ENCODE results near the gene ZNF746.
"Not testable (repeated sequence)": the region's sequence is repeated elsewhere in the genome, so short reads cannot be mapped to it uniquely, and the experiment has no call there.

Gene ZNF746

DNA sequence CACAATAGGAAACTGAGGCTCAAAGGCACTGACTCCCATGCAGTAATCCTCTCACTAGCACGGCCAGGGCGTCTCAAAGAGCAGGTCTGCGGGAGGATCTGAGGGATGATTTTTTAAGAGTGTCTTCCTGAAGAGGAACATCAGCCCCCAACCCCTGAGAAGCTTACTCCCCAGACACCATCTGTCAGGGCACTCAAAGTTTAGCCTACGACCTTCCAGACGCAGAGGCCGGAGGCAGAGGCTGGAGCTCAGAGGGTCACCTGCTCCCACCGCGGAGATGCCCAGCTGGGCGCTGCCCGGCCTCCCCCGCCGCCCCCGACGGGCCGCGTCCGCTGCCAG, 38.4 kb downstream of the ZNF746 start:
- DNase-seq = no peak

DNA sequence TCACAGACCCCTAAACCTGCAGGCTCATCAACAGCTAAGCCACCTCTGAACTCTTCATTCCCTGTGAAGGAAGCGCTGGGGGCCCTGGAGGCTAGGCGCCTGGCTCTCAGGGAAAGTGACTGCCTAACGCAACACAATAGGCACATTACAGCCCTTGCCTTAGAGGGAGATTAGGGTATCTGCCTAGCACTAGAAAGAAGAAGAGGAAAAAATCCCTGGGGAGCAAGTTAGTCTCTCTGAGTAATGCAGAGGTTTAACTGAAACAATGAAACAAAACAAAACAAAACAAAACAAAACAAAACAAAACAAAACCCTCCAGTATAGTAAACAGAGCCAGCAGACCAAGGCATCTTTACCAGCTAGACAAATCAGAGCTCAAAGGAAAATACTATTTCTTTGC, 39.4 kb downstream of the ZNF746 start:
- DNase-seq = no peak

DNA sequence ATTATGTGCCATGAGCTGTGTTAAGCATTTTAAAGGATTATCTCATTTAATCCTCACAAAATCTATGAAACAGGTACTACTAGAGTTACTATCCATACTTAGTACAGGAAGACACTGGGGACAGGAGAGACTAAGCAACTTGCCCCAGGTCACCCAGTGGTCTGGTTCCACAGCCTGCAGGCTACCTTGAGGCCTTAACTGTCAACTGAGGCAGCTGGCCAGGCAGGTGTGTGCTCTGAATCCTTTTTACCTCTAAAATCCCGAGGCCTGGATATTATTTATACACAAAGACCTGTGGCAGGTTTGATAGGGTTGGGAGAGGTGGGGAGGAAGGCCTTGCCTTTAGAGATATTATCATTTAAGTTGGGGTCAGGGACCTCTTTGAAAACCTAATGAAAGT, 39.8 kb downstream of the ZNF746 start:
- DNase-seq = no peak

DNA sequence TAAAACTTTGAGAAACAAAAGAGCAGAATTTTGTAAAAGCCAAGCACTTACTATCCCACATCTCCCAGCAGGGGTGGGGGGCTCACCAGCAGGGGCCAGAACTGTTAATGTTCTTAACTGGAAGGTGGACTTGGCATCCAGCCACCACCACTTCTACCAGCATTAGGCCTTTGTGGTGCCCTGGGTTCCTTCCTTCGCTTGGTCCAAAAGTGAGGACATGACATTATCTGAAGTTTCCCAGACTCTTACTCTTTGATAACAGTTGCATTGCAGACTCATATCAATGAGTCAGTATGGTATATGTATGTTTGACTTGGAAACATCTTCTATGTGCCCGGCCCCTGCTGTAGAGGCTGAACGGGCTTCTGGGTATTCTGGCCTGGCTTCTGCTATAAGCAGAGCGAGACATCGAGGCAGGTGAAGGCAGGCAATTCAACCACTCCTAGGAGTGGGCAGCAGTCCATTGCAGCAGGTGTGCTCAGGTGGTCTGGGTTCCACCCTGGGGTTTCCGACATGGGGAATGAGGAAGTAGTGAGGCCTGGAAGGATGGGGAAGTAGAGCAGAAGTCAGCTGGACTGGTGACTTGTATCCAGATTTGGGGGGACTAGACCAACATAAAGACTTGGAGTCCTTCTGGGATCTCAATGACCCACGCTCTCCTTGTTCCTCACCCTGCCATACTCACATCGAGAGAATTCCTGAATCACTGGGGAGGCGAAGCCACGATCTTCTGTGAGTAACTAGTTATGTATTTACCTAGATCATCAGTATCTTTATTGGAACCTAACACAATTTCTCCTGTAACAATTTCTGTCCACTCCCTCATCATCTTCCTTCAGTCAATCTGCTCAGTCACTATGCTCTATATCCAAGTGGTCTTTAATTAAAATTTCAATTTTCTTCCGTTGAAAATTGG, 40.8 kb downstream of the ZNF746 start:
- no peak for DNase-seq

DNA sequence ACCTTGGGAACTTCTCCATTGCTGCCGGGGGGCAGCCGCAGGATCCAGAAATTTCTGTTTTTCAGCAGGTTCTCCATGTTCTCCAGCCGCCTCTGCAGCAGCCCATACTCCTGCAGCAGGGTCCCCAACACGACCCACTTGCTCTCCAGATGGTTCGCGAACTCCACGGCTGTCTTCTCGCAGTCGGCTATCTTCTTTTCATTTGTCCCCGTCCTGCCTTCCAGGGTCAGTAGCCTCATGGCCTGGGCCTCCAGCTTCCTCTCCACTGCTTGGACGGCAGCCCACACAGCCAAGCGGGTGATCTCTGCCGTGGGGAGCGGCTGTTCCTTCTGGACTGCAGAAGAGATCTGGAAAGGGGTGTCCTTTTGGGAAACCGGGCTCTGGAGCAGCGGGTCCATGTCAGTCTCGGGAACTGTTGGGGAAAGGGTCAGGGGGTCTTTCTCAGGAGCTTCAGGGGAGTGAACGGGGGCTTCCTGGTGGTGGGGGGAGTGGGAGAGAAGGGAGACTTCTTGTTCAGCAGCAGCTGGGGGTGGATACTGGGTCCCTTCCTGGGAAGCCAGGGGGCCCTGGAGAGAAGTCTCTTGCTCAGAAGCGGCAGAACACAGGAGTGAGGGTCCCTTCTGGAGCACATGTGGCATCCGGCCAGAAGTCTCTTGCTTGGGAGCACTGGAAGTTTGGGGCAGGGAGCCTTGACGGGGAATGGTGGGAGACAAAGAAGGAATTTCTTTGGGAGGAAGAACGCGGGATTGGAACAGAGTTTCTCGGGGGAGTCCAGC, 42.2 kb downstream of the ZNF746 start:
- no peak for DNase-seq

DNA sequence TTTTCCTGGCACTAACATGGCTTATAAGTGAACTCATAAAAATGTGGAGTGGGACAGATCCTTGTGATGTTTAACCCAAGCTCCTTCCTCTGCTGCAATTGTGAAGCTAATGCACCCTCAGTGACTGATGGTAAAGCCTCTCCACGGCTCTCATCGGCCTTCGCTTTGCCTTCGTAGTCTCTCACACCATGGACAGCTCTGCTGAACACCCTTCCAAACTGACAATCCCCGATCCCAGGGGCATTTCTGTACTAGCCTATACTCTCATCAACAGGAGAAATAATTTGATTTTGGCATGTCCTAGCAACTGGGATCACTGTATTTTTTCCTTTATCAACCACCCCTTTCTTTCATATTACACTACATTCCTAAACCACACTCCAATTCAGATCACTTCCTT, 42.9 kb downstream of the ZNF746 start:
- no peak for DNase-seq

DNA sequence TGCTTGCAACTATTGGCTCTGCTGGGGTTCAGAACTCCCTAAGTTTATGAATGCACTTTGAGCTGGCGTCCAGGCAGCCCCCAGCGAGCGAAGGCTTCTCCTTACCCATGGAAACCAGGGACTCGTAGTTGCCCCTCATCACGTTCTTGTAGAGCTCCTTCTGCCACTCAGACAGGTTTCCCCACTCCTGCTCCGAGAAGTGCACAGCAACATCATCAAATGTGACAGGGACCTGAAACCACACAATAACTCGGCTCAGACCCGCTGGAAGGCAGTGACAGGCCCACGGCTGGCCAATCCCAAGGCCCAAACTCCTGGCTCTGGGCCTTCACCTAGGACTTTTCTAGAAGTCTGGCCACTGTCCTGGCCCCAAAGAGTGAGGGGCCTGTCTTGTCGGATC, 43.6 kb downstream of the ZNF746 start:
- DNase-seq = no peak

DNA sequence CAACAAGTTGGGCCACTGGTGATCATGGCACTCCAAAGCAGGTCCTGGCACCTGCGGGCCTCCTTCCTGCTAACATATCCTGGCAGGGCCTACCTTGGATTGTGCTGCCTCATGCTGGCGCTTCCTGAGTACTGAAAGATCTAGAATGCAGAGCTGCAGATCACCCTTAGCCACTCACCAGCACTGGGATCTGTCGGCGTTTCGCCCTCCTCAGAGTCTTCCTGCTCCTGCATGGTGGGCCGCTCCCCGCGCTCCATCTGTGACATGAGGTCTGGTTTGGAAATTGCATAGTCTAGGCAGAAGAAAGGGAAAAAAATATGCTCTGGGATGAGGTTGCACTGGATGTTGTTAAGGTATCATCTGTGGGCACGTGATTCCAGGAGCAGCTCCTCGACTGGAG, 46.8 kb downstream of the ZNF746 start:
- no peak for DNase-seq

DNA sequence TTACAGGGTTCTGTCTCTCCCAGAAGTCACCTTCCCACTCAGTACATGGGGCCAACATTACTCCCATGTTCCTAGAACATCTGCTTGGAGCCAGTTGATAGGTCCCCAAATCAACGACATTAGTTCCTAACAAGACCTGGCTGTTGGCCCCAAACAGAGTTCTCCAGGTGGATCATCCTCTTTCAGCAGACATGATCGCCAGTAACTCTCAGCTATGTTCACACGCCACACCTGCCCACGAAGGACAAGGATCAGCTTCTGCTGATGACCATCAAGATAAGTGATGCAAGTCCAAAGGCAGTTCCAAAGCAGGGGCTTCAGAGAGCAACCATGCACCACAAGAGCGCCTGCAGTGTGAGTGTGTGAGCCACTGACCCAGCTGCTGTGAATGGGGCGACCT, 47.7 kb downstream of the ZNF746 start:
- DNase-seq = no peak

DNA sequence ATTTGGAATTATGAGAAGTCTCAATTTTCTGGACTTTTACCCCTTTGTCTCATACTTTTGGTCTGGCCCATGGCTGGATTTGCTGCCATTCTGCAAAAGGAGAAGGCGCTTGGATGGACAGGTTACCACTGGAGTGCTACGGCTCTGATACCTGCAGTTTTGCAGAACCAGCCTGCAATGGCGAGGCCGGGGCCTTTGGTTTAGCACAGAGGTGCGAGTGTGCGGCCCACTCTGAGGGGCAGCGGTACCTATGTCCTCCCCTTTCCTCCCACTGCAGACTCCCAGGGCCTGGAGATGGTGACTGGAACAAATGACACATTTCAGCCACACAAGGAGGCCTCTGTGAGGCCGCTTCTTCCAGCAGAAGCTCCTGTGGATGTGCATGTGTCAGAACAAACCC, 48.6 kb downstream of the ZNF746 start:
- DNase-seq = no peak

DNA sequence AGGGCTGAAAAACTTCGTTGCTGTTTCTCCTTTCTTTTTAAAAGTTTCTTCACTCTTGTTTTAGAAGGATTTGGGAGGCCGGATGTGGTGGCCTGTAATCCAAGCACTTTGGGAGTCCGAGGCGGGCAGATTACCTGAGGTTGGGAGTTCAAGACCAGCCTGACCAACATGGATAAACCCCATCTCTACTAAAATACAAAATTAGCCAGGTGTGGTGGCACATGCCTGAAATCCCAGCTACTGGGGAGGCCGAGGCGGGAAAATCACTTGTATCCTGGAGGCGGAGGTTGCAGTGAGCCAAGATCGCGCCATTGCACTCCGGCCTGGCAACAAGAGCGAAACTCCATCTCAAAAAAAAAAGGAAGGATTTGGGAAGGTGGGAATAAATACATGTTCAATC, 51.6 kb downstream of the ZNF746 start:
- DNase-seq = not testable (repeated sequence)

DNA sequence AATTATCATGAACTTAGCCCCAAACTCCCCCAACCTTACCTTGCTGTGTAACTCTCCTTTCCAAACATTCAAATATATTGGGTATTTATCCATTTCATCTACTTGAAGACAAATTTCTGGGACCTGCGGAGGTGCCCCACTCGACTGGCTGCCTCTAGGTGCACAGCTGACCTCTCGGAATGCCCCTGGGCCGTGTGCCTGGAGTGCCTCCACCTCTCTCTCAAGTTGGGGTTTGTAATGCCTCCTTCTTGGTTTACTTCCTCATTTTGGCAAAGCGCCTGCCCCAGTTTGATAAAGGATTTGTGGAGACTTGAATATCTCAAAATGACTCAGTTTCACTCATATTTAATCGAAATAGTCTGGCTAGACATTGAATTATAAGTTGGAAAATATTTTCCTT, 53.3 kb downstream of the ZNF746 start:
- DNase-seq = no peak

DNA sequence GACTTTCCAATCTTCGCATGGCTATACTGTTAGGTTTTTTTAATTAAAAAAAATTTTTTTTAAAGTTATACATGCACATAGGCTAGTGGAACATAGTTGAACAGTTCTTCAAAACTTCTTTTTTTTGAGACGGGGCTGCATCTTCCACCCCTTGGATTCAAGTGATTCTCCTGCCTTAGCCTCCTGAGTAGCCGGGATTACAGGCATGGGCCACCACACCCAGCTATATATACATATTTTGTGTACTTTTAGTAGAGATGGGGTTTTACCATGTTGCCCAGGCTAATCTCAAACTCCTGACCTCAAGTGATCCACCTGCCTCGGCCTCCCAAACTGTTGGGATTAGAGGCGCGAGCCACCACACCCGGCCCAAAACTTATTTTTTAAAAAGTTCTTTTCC, 54.1 kb downstream of the ZNF746 start:
- no peak for DNase-seq

DNA sequence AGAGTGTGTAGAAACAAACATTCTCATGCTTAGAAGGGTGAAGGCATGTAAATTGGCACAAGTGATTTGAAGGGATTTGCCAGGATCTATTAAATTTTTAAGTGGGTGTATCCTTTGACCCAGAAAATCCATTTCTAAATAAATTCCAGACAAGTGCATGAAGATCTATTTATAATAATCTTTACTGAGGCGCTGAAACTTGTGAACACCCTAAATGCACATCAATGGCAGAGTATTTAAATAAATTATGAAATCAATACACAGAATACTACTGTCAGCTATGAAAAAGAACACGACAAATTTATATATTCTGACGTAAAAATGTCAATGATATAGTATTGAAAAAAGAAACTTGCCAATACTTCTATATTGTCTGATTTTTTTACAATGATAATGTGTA, 54.7 kb downstream of the ZNF746 start:
- no peak for DNase-seq

DNA sequence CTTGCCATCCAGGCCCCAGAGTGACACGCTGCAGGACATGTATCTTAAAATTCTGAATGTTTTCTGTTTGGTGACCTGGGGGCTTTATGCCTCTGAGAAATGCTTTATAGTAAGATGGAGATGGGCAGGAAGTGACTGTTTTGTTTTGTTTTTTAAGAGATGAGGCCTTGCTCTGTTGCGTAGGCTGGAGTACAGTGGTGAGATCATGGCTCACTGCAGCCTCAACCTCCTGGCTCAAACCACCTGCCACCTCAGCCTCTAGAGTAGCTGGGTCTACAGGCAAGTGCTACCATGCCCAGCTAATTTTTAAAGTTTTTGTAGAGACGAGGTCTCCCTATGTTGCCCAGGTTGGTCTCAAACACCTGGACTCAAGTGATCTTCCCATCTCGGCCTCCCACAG, 57.4 kb downstream of the ZNF746 start:
- no peak for DNase-seq

DNA sequence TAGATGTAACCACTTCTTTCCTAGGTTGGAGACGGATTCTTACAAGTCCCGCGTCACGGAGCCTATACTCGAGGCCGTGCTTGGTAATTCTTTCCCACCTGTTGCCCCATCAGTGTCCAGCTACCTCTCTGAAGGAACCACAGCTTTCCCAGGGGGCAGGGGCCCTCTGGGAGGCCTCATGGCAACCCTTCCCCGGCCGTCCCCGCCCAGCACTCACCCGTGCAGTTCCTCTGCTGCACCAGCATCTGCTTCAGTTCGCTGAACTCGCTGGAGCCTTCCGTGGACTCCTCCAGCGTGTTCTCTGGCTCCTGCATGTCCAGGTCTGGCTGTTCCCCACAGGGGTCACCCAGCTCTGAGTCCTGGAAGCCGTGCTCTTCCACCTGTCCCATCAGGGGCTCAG, 61.3 kb downstream of the ZNF746 start:
- DNase-seq = no peak

DNA sequence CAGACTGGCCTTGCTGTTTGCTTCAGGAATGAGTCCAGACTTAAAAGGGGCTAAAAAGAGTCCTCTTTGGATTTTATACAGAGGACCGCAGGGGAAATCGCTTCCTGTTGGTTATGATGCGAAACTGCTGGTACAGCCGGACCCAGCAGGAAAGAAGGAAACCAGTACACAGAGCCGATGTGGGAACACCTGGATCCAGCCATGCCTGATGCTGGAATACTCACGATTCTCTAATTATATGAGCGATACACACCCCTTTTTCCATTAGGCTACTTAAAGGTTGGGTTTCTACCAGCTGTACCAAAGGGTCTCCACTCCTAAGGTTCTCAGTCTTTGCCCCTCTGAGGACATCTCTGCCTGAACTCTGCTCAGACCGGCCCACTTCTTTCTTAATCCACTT, 64.5 kb downstream of the ZNF746 start:
- DNase-seq = no peak

DNA sequence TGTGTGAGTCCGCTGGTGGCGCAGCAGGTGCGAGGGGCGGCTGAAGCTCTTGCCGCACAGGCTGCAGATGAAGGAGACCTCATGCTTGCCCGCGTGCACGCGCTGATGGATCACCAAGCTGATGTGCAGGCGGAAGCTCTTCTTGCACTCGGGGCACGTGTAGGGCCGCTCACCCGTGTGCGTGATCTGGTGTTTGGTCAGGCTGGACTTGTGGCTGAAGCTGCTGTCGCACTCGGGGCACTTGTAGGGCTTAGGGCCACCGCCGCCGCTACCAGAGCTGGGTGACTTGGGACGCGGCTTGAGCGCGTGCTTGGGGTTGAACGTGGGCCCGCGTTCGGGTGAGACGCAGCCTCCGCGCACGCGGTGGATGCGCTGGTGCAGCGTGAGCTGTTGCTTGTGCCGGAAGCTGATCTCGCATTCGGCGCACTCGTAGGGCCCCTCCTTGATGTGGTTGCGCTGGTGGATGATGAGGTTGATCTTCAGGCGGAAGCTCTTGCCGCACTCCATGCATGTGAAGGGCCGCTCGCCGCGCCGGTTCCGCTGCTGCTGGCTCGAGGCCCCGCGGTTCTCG, 65.4 kb downstream of the ZNF746 start:
- no peak for DNase-seq

DNA sequence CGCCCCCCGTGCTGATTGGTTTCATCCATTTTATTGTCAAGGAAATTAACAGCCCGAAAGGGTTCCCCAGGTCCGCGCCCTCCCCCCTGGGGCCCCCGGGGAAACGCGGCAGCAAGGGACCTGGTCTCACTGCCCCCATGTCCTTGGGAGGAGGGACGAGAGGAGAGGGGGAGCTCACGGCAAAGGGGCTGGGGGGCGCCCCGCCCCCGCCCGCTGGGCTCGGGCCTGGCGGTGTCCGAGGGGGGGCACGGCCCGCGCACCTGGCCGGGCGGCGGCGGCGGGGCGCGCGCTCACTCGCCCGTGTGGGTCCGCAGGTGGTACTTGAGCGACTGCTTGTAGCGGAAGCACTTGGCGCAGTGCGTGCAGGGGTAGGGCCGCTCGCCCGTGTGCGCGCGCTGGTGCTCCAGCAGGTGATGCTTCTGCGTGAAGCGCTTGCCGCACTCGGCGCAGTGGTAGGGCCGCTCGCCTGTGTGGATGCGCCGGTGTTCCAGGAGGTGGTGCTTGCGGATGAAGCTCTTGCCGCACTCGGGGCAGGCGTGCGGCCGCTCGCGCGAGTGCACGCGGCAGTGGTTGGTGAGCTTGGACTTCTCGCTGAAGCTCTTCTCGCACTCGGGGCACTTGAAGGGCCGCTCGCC, 66.0 kb downstream of the ZNF746 start:
- DNase-seq = no peak

DNA sequence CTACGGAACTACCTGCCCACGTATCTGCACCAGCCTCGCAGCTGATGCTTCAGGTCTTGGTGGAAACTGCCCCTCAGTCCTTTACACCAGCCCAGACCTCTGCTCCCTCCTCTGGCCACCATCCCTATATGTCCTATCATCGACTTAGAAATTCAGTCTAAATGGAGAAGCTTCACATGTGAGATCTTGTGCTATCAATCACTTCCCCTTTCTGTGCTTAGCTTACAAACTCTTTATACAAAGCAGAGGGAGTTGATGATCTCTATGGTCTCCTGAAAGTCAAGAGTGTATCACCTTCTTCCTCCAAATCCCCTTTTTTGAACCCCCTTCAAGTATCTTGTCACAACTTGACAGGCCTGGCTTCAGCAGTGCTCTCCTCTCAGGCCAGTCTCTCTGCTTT, 67.4 kb downstream of the ZNF746 start:
- no peak for DNase-seq

DNA sequence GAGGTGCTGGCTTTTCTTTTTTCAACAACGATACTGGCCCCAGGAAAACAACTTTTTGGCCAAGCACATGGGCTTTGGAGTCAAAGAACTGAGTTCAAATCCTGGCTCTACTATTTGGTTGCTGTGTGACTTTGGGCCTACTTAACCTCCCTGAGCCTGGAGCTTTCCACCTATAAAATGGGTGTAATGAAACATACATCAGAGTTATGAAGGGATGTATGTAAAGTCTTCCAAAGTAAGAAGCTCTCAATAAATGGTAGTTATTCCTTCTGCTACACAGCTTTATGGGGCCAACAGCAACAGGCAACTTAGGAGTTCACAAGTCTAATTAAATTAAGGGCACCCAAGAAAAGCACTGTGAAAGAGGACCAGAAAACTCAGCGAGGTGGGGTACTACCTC, 69.7 kb downstream of the ZNF746 start:
- no peak for DNase-seq

DNA sequence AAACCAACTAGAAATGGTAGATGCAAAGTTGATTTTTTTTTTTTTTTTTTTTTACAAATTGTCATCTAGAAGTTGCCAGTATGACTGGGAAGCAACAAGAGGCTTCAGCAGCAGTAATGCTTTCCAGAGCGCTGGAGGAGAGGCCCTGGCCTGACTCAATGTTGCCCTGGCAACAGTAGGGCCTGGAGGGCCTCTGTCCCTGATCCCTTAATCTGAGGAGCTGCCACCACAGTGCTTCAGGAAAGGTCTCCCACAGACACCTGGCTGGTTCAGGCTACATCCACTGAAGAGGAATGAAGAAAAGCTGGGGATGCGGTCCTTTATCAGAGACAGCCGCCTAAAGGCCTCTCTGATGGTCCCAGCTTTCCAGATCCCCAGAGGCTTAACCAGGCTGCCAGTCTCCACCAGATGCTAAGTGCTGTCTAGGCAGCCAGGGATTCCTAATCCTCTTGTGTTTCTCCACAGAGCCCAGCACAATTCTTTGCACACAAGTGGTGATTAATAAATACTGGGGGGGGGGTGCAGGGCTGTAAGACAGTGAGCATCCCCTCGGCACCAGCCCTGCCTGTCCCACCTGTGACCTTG, 70.4 kb downstream of the ZNF746 start:
- no peak for DNase-seq
